ENCODE data around the gene LCLAT1. TPM values are rescaled to one million over a fixed set of nuclear protein-coding genes. Genes with fewer than 3 reads are reported as not detected.

The LCLAT1 gene
- total RNA-seq, 1 donor from 2014 or later, result 29.0 TPM

DNA sequence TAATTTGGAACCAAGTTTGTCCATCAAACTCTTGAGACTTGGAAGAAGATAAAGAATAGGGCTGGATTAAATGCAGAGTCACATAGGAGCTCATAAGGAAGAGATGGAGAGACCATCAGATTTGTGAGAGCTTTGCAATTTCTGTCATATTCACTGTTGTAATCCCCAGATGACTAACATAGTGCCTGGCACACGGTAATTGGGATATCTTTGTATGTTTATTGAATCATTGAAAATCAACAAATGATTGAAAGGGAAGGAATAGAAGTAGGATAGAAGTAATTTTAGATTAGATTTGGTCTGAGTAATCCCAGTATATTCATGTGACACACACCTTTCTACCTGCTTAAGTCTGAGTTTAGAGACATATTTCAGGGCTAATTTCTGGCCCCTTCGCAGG lies 75.4 kb downstream of the LCLAT1 start:
- peaks cover 5% of the 10 kb centered on the region for H3K9me3 Mint-ChIP-seq
- no peak overlapping the region for H3K4me3 Mint-ChIP-seq
- peaks cover 35% of the 10 kb centered on the region for H3K36me3 Mint-ChIP-seq
- H3K4me1 Mint-ChIP-seq (ENCODE audit: unreplicated experiment), result no peaks in the 10 kb centered on the region
- DNase-seq (ENCODE audit: extremely low spot score, unreplicated experiment), result no peak
- TF ChIP-seq, protein P1, sequence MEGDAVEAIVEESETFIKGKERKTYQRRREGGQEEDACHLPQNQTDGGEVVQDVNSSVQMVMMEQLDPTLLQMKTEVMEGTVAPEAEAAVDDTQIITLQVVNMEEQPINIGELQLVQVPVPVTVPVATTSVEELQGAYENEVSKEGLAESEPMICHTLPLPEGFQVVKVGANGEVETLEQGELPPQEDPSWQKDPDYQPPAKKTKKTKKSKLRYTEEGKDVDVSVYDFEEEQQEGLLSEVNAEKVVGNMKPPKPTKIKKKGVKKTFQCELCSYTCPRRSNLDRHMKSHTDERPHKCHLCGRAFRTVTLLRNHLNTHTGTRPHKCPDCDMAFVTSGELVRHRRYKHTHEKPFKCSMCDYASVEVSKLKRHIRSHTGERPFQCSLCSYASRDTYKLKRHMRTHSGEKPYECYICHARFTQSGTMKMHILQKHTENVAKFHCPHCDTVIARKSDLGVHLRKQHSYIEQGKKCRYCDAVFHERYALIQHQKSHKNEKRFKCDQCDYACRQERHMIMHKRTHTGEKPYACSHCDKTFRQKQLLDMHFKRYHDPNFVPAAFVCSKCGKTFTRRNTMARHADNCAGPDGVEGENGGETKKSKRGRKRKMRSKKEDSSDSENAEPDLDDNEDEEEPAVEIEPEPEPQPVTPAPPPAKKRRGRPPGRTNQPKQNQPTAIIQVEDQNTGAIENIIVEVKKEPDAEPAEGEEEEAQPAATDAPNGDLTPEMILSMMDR (conservative IDR thresholded peaks at IDR 0.05), result no peak
- H3K27ac Mint-ChIP-seq, result no peak overlapping the region
- H3K27me3 Mint-ChIP-seq, result no peaks in the 10 kb centered on the region

DNA sequence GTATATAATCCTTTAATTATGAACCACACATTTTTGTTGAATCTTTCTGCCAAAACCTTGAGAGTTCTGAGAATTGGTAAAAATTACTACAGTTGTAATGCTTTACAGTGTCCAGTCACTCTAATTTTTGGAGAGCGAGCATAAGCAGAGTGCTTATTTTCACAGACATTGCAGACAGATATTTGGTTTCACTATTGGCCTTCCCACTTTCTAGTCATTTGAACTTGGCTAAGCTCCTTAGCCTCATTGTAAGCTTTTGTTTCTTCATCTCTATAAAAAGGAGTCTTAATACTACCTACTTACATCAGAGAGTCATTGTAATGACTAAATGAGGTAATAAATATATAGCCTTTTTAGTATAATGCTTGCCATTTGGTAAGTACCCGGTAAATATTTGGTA lies 80.4 kb downstream of the LCLAT1 start:
- H3K27ac Mint-ChIP-seq, result no peak overlapping the region
- no peaks in the 10 kb centered on the region for H3K9me3 Mint-ChIP-seq
- no peak for DNase-seq (ENCODE audit: extremely low spot score, unreplicated experiment)
- H3K4me1 Mint-ChIP-seq (ENCODE audit: unreplicated experiment), result peaks cover 9% of the 10 kb centered on the region
- H3K4me3 Mint-ChIP-seq, result no peak overlapping the region
- peaks cover 16% of the 10 kb centered on the region for H3K36me3 Mint-ChIP-seq
- TF ChIP-seq, protein P1 (conservative IDR thresholded peaks at IDR 0.05), result no peak
- no peaks in the 10 kb centered on the region for H3K27me3 Mint-ChIP-seq

DNA sequence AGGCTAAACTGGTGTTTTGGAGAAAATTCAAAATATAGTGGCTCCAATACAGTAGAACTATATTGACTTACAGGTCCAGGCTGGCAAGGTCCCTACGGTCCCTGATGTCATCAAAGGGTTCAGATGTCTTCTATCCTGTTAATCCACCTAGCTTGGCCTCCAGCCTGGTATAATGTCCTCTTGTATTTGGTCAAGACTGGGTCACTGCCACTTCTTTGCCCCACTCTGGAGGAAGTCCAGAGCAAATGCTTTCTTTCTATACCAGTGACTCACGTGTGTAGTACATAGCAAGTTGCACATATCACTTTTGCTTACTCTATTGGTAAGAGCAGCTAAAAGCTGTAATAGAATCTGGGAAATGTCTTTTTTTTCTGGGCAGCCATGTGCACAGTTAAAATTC lies 80.8 kb downstream of the LCLAT1 start:
- Mint-ChIP-seq H3K36me3 (peaks cover 16% of the 10 kb centered on the region), H3K9me3 (no peaks in the 10 kb centered on the region), H3K4me3 (no peak overlapping the region), H3K27ac (no peak overlapping the region), H3K27me3 (no peaks in the 10 kb centered on the region), H3K4me1 (ENCODE audit: unreplicated experiment) (peaks cover 9% of the 10 kb centered on the region)
- TF ChIP-seq, protein P1 (conservative IDR thresholded peaks at IDR 0.05), result no peak
- no peak for DNase-seq (ENCODE audit: extremely low spot score, unreplicated experiment)

DNA sequence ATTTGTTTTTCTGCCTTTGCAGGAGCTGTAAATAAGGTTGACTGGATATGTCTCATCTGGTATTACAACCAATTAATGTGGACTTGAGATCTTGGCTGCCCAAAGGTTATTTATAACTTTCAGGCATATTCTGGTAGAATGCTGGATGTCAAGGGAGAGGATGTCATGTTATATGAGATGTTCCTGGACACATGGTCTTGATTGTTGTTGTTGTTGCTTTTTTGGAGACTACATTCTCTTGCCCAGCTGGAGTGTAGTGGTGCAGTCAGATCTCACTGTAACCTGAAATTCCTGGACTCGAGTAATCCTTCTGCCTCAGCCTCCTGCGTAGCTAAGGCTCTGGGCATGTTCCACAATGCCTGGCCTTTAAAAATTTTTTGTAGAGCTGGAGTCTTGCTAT lies 83.3 kb downstream of the LCLAT1 start:
- no peak overlapping the region for H3K4me3 Mint-ChIP-seq
- H3K9me3 Mint-ChIP-seq, result peaks cover 5% of the 10 kb centered on the region
- H3K27ac Mint-ChIP-seq, result no peak overlapping the region
- H3K4me1 Mint-ChIP-seq (ENCODE audit: unreplicated experiment), result peaks cover 9% of the 10 kb centered on the region
- no peaks in the 10 kb centered on the region for H3K27me3 Mint-ChIP-seq
- no peak for DNase-seq (ENCODE audit: extremely low spot score, unreplicated experiment)
- TF ChIP-seq, protein P1 (conservative IDR thresholded peaks at IDR 0.05), result no peak
- H3K36me3 Mint-ChIP-seq, result peaks cover 34% of the 10 kb centered on the region

DNA sequence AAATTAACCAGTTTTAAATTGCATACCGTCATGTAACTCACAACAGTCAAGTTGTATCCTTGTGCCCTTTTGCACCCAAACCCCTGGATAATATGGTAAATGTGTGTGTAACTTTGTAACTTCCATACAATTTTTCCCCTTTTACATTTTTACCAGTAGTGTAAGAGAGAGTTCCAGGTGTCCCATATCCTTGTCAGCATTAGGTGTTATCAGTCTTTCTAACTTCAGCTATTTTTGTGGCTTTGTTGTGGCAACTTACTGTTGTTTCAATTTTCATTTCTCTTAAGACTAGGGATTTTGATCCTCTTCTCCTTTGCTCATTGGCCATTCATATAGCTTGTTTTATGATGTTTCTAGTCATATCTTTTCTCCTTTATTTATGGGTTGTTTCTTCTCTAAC lies 94.6 kb downstream of the LCLAT1 start:
- TF ChIP-seq, protein P1 (conservative IDR thresholded peaks at IDR 0.05), result no peak
- Mint-ChIP-seq H3K27ac (no peak overlapping the region), H3K36me3 (peaks cover 31% of the 10 kb centered on the region), H3K9me3 (no peaks in the 10 kb centered on the region), H3K27me3 (no peaks in the 10 kb centered on the region), H3K4me3 (no peak overlapping the region), H3K4me1 (ENCODE audit: unreplicated experiment) (peaks cover 1% of the 10 kb centered on the region)
- no peak for DNase-seq (ENCODE audit: extremely low spot score, unreplicated experiment)

DNA sequence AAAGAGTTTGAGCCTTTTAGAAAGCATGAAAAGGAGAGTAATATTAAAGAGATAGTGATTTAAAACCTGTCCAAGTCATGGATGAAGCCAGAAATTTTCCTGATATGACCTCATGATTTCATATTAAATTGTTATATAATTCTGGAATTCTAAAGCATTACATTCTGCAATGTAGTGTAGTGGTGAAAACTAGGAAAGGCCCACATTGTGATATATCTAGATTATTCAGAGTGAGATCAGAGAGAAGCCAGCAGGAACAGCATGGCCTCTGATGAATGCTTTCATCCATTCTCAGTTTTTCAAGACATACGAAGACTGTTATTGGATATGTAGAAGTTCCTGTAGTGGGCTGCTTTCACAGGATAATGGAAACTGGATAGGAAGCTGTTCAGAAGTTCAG lies 98.8 kb downstream of the LCLAT1 start:
- Mint-ChIP-seq H3K27me3 (no peaks in the 10 kb centered on the region), H3K9me3 (no peaks in the 10 kb centered on the region), H3K27ac (no peak overlapping the region), H3K4me1 (ENCODE audit: unreplicated experiment) (peaks cover 14% of the 10 kb centered on the region), H3K4me3 (no peak overlapping the region), H3K36me3 (peaks cover 18% of the 10 kb centered on the region)
- no peak for DNase-seq (ENCODE audit: extremely low spot score, unreplicated experiment)
- TF ChIP-seq, protein P1 (conservative IDR thresholded peaks at IDR 0.05), result no peak

Measured in type B pancreatic cell (in vitro differentiated cells).